Activated T-helper 1 cell treated with Interleukin-2 at 50 U/mL for 16 hours (primary cell): Measurements from ENCODE around the gene GMPPA.

Experiments used
- DNase-seq: peaks from one replicate; pipeline ENCODE4 v3.0.0-alpha.2; 2020; ENCODE audit warnings: low read depth

The GMPPA gene

DNA sequence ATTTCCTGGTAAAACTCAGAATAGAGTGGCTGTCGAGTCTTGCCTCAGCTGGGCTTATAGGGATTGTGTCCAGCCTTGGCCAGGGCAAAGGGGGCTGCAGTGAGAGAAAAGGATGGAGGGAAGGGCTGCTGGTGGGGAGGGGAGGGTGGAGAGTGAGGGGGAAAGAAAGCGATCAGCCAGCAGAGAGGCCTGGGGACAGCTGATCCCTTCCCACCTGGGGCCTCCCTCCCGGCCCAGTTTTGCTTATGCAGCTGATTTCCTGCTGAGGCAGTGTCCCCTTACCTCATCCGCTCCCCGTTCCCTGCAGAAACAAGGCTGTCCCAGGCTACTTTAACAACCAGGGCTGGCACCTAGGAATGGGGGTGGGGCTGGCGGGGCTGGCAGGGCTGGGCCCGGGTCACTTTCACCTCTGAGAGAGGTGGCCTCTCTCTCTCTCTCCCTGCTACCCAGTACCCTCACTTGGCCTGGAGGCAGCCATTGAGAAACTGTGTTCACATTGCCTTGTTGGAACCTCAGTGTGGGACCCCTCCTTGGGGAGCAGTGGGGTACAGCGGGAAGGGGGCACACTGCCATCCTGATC, 12.2 kb upstream of the GMPPA start:
- DNase-seq: no peak

GRCh38 chr2:219488149-219488843, 10.4 kb upstream of the GMPPA start:
- DNase-seq: no peak

DNA sequence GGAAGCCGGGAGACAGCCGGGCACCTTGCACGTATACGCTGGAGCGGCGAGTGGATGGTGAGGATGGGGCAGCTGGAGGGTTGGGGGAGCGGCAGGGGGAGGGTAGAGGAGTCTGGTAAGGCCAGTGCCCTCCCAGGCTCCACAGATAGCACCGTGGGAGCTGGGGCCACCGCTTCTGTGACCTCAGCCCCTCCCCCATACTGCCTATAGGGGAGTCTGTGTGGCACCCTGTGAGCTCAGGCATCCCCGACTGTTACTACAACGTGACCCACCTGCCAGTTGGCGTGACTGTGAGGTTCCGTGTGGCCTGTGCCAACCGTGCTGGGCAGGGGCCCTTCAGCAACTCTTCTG, 9.9 kb upstream of the GMPPA start:
- no peak for DNase-seq

GRCh38 chr2:219489315-219489714, 9.4 kb upstream of the GMPPA start:
- no peak for DNase-seq

DNA sequence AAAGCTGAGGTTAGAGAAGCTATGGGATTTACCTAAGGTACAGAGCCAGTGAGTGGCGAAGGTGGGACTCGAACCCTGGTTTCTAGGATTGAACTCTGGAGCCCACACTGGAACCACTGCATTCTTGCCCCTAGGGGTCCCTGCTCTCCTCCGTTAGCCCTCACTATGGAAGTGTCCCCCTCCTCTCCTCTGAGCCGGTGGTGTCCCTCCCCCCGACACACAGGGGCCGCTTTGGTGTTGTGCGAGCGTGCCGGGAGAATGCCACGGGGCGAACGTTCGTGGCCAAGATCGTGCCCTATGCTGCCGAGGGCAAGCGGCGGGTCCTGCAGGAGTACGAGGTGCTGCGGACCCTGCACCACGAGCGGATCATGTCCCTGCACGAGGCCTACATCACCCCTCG, 8.5 kb upstream of the GMPPA start:
- DNase-seq: no peak

DNA sequence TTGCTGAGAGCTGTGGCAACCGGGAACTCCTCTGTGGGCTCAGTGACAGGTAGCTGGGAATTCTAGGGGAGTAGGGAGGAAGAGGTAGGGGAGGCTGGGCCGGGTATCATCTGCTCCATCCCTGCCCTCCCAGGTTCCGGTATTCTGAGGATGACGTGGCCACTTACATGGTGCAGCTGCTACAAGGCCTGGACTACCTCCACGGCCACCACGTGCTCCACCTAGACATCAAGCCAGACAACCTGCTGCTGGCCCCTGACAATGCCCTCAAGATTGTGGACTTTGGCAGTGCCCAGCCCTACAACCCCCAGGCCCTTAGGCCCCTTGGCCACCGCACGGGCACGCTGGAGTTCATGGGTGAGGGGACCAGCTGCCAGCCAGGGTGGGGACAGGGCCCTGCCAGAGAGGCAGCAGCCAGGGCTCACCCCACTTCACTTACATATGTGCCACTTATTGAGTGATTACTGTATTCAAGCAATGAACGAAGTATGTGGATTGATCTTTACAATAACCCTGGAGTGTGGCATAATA, 8.0 kb upstream of the GMPPA start:
- no peak for DNase-seq

GRCh38 chr2:219491278-219491963, 7.3 kb upstream of the GMPPA start:
- no peak for DNase-seq

- DNase-seq: no peak
Measured at GRCh38 chr2:219492575-219492974, 6.1 kb upstream of the GMPPA start.

- no peak for DNase-seq
Measured at GRCh38 chr2:219493086-219493485, 5.6 kb upstream of the GMPPA start.

DNA sequence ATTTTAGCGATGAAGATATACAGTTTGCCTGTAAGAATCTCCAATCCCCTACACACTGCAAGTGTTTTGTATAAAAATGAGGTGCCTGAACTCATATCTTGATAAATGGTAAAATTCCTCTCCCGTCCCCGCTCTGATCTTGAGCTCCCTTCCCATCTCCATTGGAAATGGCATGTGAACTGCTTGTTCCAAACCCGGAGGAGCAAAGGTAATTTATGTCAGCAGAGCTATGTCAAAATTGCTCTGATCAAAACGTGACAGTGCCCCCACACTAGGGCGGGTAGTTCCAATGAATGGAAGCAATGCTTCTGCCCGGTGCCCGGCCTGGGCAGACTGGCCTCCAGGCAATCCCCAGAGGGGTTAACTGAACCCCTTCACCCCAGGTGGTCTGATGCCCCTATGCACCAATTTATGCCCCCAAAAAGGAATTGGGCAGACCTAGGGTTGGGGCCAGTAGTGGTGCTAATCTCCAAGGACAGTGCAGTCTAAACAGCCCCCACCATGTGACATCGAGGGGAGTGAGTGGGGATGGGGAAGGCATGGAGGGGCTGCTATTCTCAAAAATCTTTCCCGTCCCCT, 3.6 kb upstream of the GMPPA start:
- no peak for DNase-seq

DNA sequence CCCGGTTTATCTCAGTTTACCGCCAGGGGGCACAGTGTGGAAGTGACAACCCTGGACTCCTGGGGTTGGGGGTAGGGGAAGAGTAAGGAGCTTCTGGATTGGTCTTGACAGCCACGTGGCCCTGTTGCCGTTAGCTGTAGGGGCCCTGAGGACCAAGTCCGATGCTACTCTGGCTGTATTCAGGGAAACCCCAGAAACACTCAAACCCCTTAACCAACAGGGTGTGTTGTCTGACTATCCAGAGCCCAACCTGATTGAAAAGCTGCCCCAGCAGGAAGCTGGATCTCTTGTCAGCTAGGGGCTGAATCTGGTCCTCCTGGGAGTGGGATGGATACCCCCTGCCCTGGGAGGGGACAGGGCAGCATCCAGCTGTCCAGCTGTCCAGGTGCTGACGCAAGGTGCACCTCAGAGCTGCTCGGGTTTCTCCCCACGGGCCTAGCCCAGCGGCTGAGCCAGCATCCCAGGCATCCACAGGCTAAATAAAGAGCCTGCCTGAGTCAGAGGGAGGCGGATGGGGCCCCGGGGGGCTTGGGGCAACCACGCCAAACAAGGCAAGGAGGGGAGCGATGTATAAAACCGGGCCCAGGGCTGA, 3.1 kb upstream of the GMPPA start:
- no peak for DNase-seq

DNA sequence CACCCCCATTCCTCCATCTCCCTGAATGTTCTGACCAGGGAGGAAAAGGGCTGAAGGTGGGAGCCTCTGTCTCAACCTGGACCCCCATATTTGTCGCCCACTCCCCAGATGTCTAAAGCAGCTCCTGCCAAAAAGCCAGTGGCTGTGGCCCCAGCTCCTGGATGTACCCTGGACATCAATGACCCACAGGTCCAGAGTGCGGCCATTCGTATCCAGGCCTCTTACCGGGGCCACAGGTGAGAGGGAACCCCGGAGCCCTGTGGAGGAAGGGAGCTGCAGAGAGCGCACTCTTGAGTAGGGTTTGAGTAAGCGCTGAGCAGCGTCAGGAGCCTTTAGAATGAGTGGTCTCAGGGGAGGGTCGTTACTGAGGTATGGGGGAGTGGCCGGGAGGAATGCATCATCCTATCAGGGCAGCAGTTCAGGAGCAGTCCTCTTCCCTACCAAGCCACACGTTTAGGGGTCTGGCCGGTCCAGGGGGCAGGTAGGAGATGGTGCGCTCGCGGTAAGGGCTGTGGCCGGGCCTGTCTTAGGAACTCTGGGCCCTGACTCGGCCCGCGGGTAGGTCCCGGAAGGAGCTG, 2.4 kb upstream of the GMPPA start:
- DNase-seq: no peak

- DNase-seq: no peak
Measured at GRCh38 chr2:219496825-219497494, 1.7 kb upstream of the GMPPA start.

DNA sequence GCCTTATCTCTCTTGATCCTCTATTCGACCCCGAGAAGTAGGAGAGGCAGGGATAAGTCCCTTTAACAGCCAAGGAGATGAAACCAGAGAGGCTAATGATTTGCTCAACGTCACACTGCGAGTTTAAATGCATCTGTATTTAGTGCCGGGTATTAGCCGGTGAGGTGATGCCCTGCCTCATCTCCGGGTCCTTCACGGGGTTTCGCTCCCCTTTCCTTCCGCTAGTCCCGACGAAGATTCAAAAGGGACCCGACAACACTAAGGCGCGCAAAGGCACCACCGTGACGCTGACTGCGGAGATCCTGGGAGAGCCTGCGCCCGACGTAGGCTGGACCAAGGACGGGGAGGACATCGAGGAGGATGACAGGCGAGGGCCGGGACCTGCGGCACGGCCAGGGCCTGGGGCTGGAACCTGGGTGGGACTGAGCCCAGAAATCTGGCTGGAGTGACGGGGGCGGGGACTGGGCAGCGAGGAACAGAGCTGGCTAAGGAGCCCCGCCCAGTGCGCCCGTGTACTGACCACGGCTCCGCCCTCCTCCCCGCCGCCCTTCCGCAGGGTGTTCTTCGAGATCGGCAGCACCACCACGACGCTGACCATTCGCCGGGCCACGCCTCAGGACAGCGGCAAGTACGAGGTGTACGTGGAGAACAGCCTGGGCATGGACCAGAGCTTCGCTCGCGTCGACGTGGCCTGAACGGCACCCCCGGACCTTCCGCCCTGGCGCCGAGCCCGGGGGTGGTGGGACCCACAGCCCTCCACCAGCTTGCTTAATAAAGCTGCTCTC, 1.0 kb upstream of the GMPPA start:
- DNase-seq: no peak

DNA sequence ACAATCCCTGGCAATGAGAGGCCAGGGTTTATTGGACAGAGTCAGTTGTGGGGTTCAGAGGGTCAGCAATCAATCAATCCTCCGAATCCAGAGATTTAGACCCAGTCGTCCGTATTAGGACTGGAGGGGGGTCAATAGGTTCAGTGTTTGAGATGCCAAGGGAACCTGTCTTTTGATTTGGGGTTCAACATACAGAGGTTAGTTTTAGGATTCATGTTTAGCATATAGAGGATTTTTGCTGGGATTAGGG, 292 bp downstream of the GMPPA start:
- no peak for DNase-seq

- DNase-seq: no peak
Measured at GRCh38 chr2:219499555-219499954, 864 bp downstream of the GMPPA start.

GRCh38 chr2:219500135-219500534, 1.4 kb downstream of the GMPPA start:
- no peak for DNase-seq

GRCh38 chr2:219501849-219502248, 3.2 kb downstream of the GMPPA start:
- no peak for DNase-seq

GRCh38 chr2:219502618-219503017, 3.9 kb downstream of the GMPPA start:
- DNase-seq: no peak

- DNase-seq: no peak
Measured at GRCh38 chr2:219505585-219505984, 6.9 kb downstream of the GMPPA start.

DNA sequence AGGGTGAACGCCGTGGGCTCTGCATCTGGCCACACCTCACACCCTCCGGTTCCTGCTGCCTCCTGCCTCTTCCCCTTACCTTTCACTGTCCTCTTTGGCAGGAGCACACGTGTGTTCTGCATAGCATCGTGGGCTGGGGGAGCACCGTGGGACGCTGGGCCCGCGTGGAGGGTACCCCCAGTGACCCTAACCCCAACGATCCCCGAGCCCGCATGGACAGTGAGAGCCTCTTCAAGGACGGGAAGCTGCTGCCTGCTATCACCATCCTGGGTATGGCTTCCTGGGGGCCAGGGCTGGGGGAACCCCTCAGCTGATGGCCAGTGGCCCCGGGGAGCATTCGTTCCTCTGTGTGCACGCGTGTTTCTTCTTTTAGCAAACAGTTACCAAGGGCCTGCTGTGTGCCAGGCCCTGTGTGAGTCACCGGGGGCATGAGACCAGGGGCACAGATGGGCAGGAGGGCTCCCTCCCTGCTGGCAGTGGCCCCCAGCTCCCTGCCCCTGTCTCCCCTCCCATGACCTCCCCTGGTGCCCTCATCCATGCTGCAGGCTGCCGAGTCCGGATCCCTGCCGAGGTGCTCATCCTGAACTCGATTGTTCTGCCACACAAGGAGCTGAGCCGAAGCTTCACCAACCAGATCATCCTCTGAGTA, 7.6 kb downstream of the GMPPA start:
- DNase-seq: no peak
